Stimulated activated CD4-positive, alpha-beta T cell treated with anti-CD3 and anti-CD28 coated beads, TNF-alpha, amount 100 ng/mL, for 1 hour (primary cell): ENCODE data around the gene MRPS12.

Experiments used
- DNase-seq, 3 donors: peaks; one replicate each; pipeline ENCODE4 v3.0.0-alpha.2; 2020; ENCODE audit warnings: low read depth in 3 of 3, low spot score in 1 of 3

The MRPS12 gene

GRCh38 chr19:38975214-38975860 lies 44.6 kb downstream of the MRPS12 start, which contains the start of gene FBXO17:
Gene FBXO17, minus strand, starts transcription at chr19:38975742. Its CDS starts 25,423 bp downstream, at chr19:38950319.
- DNase-seq, result no peak

- DNase-seq, result no peak
Observed at GRCh38 chr19:38975861-38976271, 45.1 kb downstream of the MRPS12 start.

GRCh38 chr19:38977445-38978325 lies 46.9 kb downstream of the MRPS12 start:
- no peak for DNase-seq

DNA sequence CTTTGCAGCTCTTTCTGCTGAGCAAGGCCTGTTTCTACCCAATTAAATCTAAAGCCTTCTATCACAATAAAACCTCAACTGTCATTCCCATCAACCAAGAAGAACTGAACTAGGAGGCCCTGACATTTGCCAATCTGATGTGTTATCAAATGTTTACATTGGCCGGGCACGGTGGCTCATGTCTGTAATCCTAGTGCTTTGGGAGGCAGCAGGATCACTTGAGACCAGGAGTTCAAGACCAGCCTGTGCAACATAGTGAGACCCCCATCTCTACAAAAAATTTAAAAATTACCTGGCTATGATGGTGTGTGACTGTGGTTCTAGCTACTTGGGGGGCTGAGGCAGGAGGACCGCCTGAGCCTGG lies 47.6 kb downstream of the MRPS12 start:
- DNase-seq, result no peak

- DNase-seq, result no peak
Observed at GRCh38 chr19:38979812-38980211, 49.1 kb downstream of the MRPS12 start.

GRCh38 chr19:38980583-38981374 lies 50.0 kb downstream of the MRPS12 start:
- no peak for DNase-seq
